NB4 (cell line): Measurements from ENCODE around the gene ARHGAP19.

Experiments
- CTCF ChIP-seq: IDR thresholded peaks from one replicate; pipeline ENCODE4 v1.5.1; 2012; ENCODE audit warnings: low read depth, low read length
- MAX ChIP-seq: IDR thresholded peaks from 2 replicates; pipeline ENCODE4 v1.6.1; 2011; ENCODE audit warnings: low read depth, low read length
- MYC ChIP-seq: IDR thresholded peaks from 2 replicates; pipeline ENCODE4 v1.6.1; 2011; ENCODE audit warnings: low read depth, low read length
- POLR2A ChIP-seq: IDR thresholded peaks from 2 replicates; pipeline ENCODE4 v1.6.1; 2011; ENCODE audit warnings: mild to moderate bottlenecking; ENCODE audit not compliant: insufficient read length; ENCODE audit errors: extremely low read depth

- TF ChIP-seq CTCF: no peak
- TF ChIP-seq POLR2A: no peak
- no peak for TF ChIP-seq MYC
- TF ChIP-seq MAX: no peak
Observed at GRCh38 chr10:97314671-97315070, 22.2 kb upstream of the ARHGAP19 start.
